Measurements from ENCODE around the gene MARCHF5.
"Not testable (repeated sequence)": the region's sequence is repeated elsewhere in the genome, so short reads cannot be mapped to it uniquely, and the experiment has no call there.

The MARCHF5 gene

DNA sequence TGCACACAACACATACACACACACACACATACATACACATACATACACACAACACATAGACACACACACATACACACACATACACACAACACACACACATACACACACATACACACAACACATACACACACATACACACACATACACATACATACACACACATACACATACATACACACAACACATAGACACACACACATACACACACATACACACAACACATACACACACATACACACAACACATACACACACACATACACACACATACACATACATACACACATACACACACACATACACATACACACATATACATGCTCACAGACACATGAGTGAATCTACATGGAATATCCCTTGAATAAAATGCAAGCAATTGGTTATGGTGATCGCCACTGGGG, 102.2 kb downstream of the MARCHF5 start:
- not testable (repeated sequence) for DNase-seq

DNA sequence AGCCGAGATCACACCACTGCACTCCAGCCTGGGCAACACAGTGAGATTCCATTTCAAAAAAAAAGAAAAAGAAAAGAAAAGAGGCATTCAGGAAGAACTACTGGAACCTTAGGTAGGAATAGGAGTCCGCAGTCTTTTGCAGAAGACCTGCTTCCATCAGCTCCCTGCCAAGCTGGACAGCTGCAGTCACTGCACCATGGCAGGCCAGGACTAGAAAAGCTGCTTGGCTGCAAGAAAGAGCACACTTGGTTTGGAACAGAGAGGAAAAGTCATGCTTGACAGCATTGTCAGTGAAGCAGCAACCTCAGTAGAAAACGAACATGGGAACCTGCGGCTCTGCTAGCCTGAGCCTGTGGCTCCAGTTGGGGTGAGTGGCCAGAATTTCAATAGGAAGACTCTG, 104.3 kb downstream of the MARCHF5 start:
- peak in 1 of 2 experiments; percentile 36 for DNase-seq

DNA sequence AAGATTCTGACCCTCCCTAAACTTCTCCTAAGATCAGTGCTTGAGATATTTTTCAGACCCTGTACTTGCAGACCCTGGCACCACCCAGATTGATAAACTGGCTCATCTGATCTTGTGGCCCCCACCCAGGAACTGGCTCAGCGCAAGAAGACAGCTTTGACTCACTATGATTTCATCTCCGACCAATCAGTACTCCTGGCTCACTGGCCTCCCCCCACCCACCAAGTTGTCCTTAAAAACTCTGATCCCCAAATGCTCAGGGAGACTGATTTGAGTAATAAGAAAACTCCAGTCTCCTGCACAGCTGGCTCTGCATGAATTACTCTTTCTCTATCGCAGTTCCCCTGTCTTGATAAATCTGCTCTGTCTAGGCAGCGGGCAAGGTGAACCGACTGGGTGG, 111.3 kb downstream of the MARCHF5 start:
- not testable (repeated sequence) for DNase-seq
